Measurements from ENCODE around the gene XPO6.

XPO6 gene

DNA sequence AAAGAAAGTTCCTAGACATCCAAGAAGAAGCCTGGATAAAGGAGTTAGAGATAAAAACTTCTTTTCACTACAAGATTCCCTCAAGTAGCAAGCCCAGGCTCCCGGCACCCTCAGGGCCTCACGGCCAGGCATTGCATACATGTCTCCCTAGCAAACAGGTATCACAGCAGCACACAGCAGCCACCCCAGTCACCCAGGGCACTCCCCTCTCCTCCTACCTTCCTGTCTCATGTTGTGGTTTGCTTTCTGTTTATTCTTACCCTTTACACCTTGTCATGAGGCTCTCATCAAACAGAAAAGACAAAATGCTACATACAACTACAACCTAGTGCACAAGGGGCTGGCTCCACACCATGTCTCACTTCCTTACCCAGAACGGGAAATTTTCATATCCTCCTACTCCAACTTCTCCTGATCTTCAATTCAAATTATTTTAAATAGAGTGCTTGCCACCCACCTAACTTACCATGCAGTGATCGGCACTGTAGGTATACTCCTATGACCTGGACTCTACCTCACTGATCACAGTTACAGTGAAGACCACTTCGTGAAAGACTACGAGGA is 42.7 kb downstream of the XPO6 start:
- no peak overlapping the region for H3K4me3 ChIP-seq (ENCODE audit: low read depth, low read length)
- TF ChIP-seq MYC (IDR thresholded peaks at IDR 0.05; ENCODE audit: low read depth, low read length), result no peak
- TF ChIP-seq POLR2A (IDR thresholded peaks at IDR 0.05; ENCODE audit: extremely low read depth, insufficient read length), result no peak
- no peak for TF ChIP-seq MAX (IDR thresholded peaks at IDR 0.05; ENCODE audit: low read depth, low read length)
- TF ChIP-seq, protein P1, sequence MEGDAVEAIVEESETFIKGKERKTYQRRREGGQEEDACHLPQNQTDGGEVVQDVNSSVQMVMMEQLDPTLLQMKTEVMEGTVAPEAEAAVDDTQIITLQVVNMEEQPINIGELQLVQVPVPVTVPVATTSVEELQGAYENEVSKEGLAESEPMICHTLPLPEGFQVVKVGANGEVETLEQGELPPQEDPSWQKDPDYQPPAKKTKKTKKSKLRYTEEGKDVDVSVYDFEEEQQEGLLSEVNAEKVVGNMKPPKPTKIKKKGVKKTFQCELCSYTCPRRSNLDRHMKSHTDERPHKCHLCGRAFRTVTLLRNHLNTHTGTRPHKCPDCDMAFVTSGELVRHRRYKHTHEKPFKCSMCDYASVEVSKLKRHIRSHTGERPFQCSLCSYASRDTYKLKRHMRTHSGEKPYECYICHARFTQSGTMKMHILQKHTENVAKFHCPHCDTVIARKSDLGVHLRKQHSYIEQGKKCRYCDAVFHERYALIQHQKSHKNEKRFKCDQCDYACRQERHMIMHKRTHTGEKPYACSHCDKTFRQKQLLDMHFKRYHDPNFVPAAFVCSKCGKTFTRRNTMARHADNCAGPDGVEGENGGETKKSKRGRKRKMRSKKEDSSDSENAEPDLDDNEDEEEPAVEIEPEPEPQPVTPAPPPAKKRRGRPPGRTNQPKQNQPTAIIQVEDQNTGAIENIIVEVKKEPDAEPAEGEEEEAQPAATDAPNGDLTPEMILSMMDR (IDR thresholded peaks at IDR 0.05; ENCODE audit: low read depth, low read length), result no peak
- no peak for DNase-seq (ENCODE audit: low read depth)

DNA sequence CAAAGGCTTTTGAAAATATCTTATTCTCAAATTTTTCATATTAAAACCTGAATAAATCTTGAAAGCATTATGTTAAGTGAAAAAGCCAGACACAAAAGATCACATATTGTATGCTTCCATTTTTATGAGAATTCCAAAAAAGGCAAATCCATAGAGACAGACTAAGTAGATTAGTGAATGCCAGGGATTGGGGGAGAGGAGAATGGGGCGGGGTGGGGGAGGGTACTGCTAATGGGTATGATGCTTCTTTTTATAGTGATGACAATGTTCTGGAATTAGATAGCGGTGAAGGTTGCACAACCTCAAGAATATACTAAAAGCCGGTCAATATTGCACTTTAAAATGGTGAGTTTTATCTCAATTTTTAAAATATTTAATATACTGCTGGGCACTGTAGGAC is 44.0 kb downstream of the XPO6 start:
- DNase-seq (ENCODE audit: low read depth), result no peak
- TF ChIP-seq, protein P1 (IDR thresholded peaks at IDR 0.05; ENCODE audit: low read depth, low read length), result no peak
- TF ChIP-seq MYC (IDR thresholded peaks at IDR 0.05; ENCODE audit: low read depth, low read length), result no peak
- TF ChIP-seq POLR2A (IDR thresholded peaks at IDR 0.05; ENCODE audit: extremely low read depth, insufficient read length), result no peak
- no peak for TF ChIP-seq MAX (IDR thresholded peaks at IDR 0.05; ENCODE audit: low read depth, low read length)
- H3K4me3 ChIP-seq (ENCODE audit: low read depth, low read length), result no peak overlapping the region

- no peak overlapping the region for H3K4me3 ChIP-seq (ENCODE audit: low read depth, low read length)
- TF ChIP-seq POLR2A (IDR thresholded peaks at IDR 0.05; ENCODE audit: extremely low read depth, insufficient read length) (no peak), MAX (IDR thresholded peaks at IDR 0.05; ENCODE audit: low read depth, low read length) (no peak)
- TF ChIP-seq, protein P1 (IDR thresholded peaks at IDR 0.05; ENCODE audit: low read depth, low read length), result no peak
- DNase-seq (ENCODE audit: low read depth), result no peak
Observed at GRCh38 chr16:28167221-28167620, 44.5 kb downstream of the XPO6 start.

- no peak overlapping the region for H3K4me3 ChIP-seq (ENCODE audit: low read depth, low read length)
- DNase-seq (ENCODE audit: low read depth), result no peak
- TF ChIP-seq, protein P1 (IDR thresholded peaks at IDR 0.05; ENCODE audit: low read depth, low read length), result no peak
- no peak for TF ChIP-seq MYC (IDR thresholded peaks at IDR 0.05; ENCODE audit: low read depth, low read length)
- TF ChIP-seq MAX (IDR thresholded peaks at IDR 0.05; ENCODE audit: low read depth, low read length), result no peak
- TF ChIP-seq POLR2A (IDR thresholded peaks at IDR 0.05; ENCODE audit: extremely low read depth, insufficient read length), result no peak
Observed at GRCh38 chr16:28166394-28167208, 45.2 kb downstream of the XPO6 start.

GRCh38 chr16:28165598-28165997 is 46.2 kb downstream of the XPO6 start:
- TF ChIP-seq, protein P1 (IDR thresholded peaks at IDR 0.05; ENCODE audit: low read depth, low read length), result no peak
- no peak for TF ChIP-seq MAX (IDR thresholded peaks at IDR 0.05; ENCODE audit: low read depth, low read length)
- no peak for TF ChIP-seq POLR2A (IDR thresholded peaks at IDR 0.05; ENCODE audit: extremely low read depth, insufficient read length)
- no peak for TF ChIP-seq MYC (IDR thresholded peaks at IDR 0.05; ENCODE audit: low read depth, low read length)
- no peak overlapping the region for H3K4me3 ChIP-seq (ENCODE audit: low read depth, low read length)
- no peak for DNase-seq (ENCODE audit: low read depth)
